Lung (tissue), 12 donors: ENCODE measurements around the gene NNMT. TPM values are rescaled to one million over a fixed set of nuclear protein-coding genes. Genes with fewer than 3 reads are reported as not detected.
A peak's percentile ranks its signal among the peaks of the same experiment; 100 is the strongest.

Experiments
- ATAC-seq: fragments of 200-7000 bp; cut with Tn5 transposase; one replicate; pipeline ENCODE4 v1.9.1; 2020; ENCODE audit warnings: moderate number of reproducible peaks; ENCODE audit not compliant: insufficient read depth, low FRiP score
- DNase-seq, 3 donors: peaks; one replicate each; pipeline ENCODE4 v3.0.0-alpha.2; 2013 to 2017
- H3K27ac ChIP-seq, 2 donors: one replicate each; pipeline ENCODE4 v1.5.1; 2013; ENCODE audit warnings: mild to moderate bottlenecking in 2 of 2, moderate library complexity in 2 of 2, control low read depth in 1 of 2, inconsistent platforms in 1 of 2, low read depth in 1 of 2, low read length in 1 of 2
- H3K27me3 ChIP-seq, 3 donors: one replicate each; pipeline ENCODE4 v1.5.1; 2013; ENCODE audit warnings: low read length in 2 of 3; ENCODE audit not compliant: control insufficient read depth in 3 of 3, insufficient read depth in 3 of 3
- H3K36me3 ChIP-seq, 4 donors: one replicate each; pipeline ENCODE4 v1.5.1; 2013; ENCODE audit warnings: low read length in 4 of 4, mild to moderate bottlenecking in 1 of 4, moderate library complexity in 1 of 4; ENCODE audit not compliant: control insufficient read depth in 4 of 4, insufficient read depth in 4 of 4
- H3K4me1 ChIP-seq, 5 donors: one replicate each; pipeline ENCODE4 v1.5.1; 2013; ENCODE audit warnings: low read length in 5 of 5, mild to moderate bottlenecking in 2 of 5, moderate library complexity in 1 of 5; ENCODE audit not compliant: control insufficient read depth in 5 of 5, insufficient read depth in 5 of 5
- H3K4me3 ChIP-seq: one replicate; pipeline ENCODE4 v1.5.1; 2013; ENCODE audit warnings: mild to moderate bottlenecking, control low read depth, moderate library complexity
- H3K9ac ChIP-seq, 2 donors: one replicate each; pipeline ENCODE4 v1.5.1; 2013; ENCODE audit warnings: low read length in 2 of 2, control low read depth in 1 of 2; ENCODE audit not compliant: insufficient read depth in 1 of 2
- H3K9me3 ChIP-seq, 4 donors: one replicate each; pipeline ENCODE4 v1.5.1; 2013; ENCODE audit warnings: low read length in 3 of 4, mild to moderate bottlenecking in 1 of 4, moderate library complexity in 1 of 4; ENCODE audit not compliant: control insufficient read depth in 4 of 4, insufficient read depth in 3 of 4
- CTCF ChIP-seq: IDR thresholded peaks from 2 replicates; pipeline ENCODE4 v1.5.1; 2012; ENCODE audit warnings: mild to moderate bottlenecking; ENCODE audit errors: control extremely low read depth, extremely low read depth
- WGBS, 2 donors: extraction: QIAGEN DNeasy Blood & Tissue Kit; methylation state at CpG; one replicate each; pipeline ENCODE4 v1.1.7; 2013; 5-methylcytosine and 5-hydroxymethylcytosine counted together
- polyA plus RNA-seq, 2 donors: library from polyadenylated mRNA; stranded (reverse); fragments of 200-250 nt; gene quantifications; one replicate each; pipeline ENCODE4 v1.2.1, GENCODE V29; 2013
- total RNA-seq, 2 donors: library from RNA; depleted of rRNA in 1 of 2; stranded (reverse); fragments of >200 nt in 1 of 2; gene quantifications; one replicate each; pipeline ENCODE4 v1.2.1, GENCODE V29; 2014 to 2021
- donor health status: control.
- donor health status: control.
- donor health status: Bipolar disorder and iron deficiency.
- donor health status: healthy.
- donor health status: DM: yes; HTN: yes; CAD: no.

NNMT gene
- total and polyA plus RNA-seq, 4 donors: 15.4 to 523 (median 345) TPM

GRCh38 chr11:114293201-114293711 lies 2.9 kb upstream of the NNMT start:
- Histone ChIP-seq H3K9ac (no peak overlapping the region), H3K27ac (peak overlapping the region; percentile 67 to 80), H3K27me3 (no peaks in the 10 kb centered on the region), H3K36me3 (no peaks in the 10 kb centered on the region), H3K4me3 (no peak overlapping the region), H3K4me1 (peaks cover 0 to 6% (median 0%) of the 10 kb centered on the region in 5 donors), H3K9me3 (peaks cover 0 to under 1% (median 0%) of the 10 kb centered on the region in 4 donors)
- ATAC-seq (no peak), DNase-seq (no peak)
- WGBS, 2 donors: 69 to 87% methylated on average over 1 of the region's 1 CpG
- TF ChIP-seq CTCF: no peak

- WGBS, 2 donors: 65 to 87% methylated on average over 7 of the region's 7 CpGs
- Histone ChIP-seq H3K4me1 (peaks cover 0 to 4% (median 0%) of the 10 kb centered on the region in 5 donors), H3K4me3 (peak overlapping the region; percentile 32), H3K27ac (peak overlapping the region; percentile 54 to 94), H3K9ac (no peak overlapping the region), H3K9me3 (peaks cover 0 to 5% (median under 1%) of the 10 kb centered on the region in 4 donors), H3K27me3 (no peaks in the 10 kb centered on the region), H3K36me3 (no peaks in the 10 kb centered on the region)
- peak; percentile 2 for ATAC-seq
- DNase-seq: no peak
- TF ChIP-seq CTCF: no peak
Measured at GRCh38 chr11:114296605-114297372, 590 bp downstream of the NNMT start.

- peak overlapping the region; percentile 58 to 83 for H3K27ac ChIP-seq
- peaks cover 0 to 2% (median 0%) of the 10 kb centered on the region in 5 donors for H3K4me1 ChIP-seq
- 88 to 95% methylated on average over 8 of the region's 8 CpGs for WGBS, 2 donors
- H3K4me3 ChIP-seq: peak overlapping the region; percentile 38
- no peak for TF ChIP-seq CTCF
- no peak overlapping the region for H3K9ac ChIP-seq
- H3K9me3 ChIP-seq: peaks cover 0 to 5% (median under 1%) of the 10 kb centered on the region in 4 donors
- H3K36me3 ChIP-seq: no peaks in the 10 kb centered on the region
- ATAC-seq (no peak), DNase-seq (no peak)
- no peaks in the 10 kb centered on the region for H3K27me3 ChIP-seq
Measured at GRCh38 chr11:114297806-114298709, 1.9 kb downstream of the NNMT start.
